Suprapubic skin (tissue), 4 donors: ENCODE measurements around the gene ASL. TPM values are rescaled to one million over a fixed set of nuclear protein-coding genes. Genes with fewer than 3 reads are reported as not detected.
A peak's percentile ranks its signal among the peaks of the same experiment; 100 is the strongest.
"Not testable (repeated sequence)": the region's sequence is repeated elsewhere in the genome, so short reads cannot be mapped to it uniquely, and the experiment has no call there.

ENCODE experiments used
- DNase-seq, 2 donors: peaks; one replicate each; pipeline ENCODE4 v3.0.0-alpha.2; 2019; ENCODE audit warnings: low spot score in 2 of 2
- H3K27ac ChIP-seq: fragments of 200-600 bp; sonication (generic); one replicate; pipeline ENCODE4 v1.5.1; 2019
- H3K27me3 ChIP-seq: fragments of 200-600 bp; sonication (generic); one replicate; pipeline ENCODE4 v1.5.1; 2019
- H3K36me3 ChIP-seq: fragments of 200-600 bp; sonication (generic); one replicate; pipeline ENCODE4 v1.5.1; 2019
- H3K4me1 ChIP-seq: fragments of 200-600 bp; sonication (generic); one replicate; pipeline ENCODE4 v1.5.1; 2019
- H3K4me3 ChIP-seq: fragments of 200-600 bp; sonication (generic); one replicate; pipeline ENCODE4 v1.5.1; 2019; ENCODE audit warnings: mild to moderate bottlenecking
- H3K9me3 ChIP-seq: fragments of 200-600 bp; sonication (generic); one replicate; pipeline ENCODE4 v1.5.1; 2019
- CTCF ChIP-seq, 2 donors: fragments of 200-600 bp in 1 of 2; fragments of 450-650 bp in 1 of 2; sonication (generic) in 1 of 2; IDR thresholded peaks; one replicate each; pipeline ENCODE4 v1.5.1; 2016 to 2019; ENCODE audit warnings: antibody characterized with exemption in 2 of 2, mild to moderate bottlenecking in 1 of 2, moderate library complexity in 1 of 2
- EP300 ChIP-seq: sonication (generic); formaldehyde crosslinking; IDR thresholded peaks from one replicate; pipeline ENCODE4 v1.6.1; 2017; ENCODE audit warnings: antibody characterized with exemption
- POLR2A ChIP-seq, 2 donors: fragments of 450-650 bp; IDR thresholded peaks; one replicate each; pipeline ENCODE4 v1.6.1; 2017; ENCODE audit warnings: antibody characterized with exemption in 2 of 2, mild to moderate bottlenecking in 2 of 2, moderate library complexity in 2 of 2
- POLR2AphosphoS5 ChIP-seq, 3 donors: sonication (generic); formaldehyde crosslinking; IDR thresholded peaks; one replicate each; pipeline ENCODE4 v1.6.1; 2017; ENCODE audit warnings: antibody characterized with exemption in 3 of 3
- WGBS: methylation state at CpG from one replicate; pipeline ENCODE4 v1.1.5; 2018; 5-methylcytosine and 5-hydroxymethylcytosine counted together
- total RNA-seq, 4 donors: library from RNA; depleted of rRNA; stranded (reverse); fragments of >200 nt; gene quantifications; one replicate each; pipeline ENCODE4 v1.1.0, GENCODE V29; 2016

The ASL gene
- total RNA-seq, 4 donors from 2014 or later: 14.3 to 30.8 (median 22.4) TPM

GRCh38 chr7:66105263-66105748 is 29.7 kb downstream of the ASL start:
- no peaks in the 10 kb centered on the region for H3K27me3 ChIP-seq
- WGBS: 97% methylated on average over 5 of the region's 5 CpGs
- TF ChIP-seq POLR2AphosphoS5 (IDR thresholded peaks at IDR 0.05) (no peak), POLR2A (IDR thresholded peaks at IDR 0.05) (no peak), CTCF (IDR thresholded peaks at IDR 0.05) (no peak), EP300 (no peak)
- H3K36me3 ChIP-seq: no peaks in the 10 kb centered on the region
- peaks cover 4% of the 10 kb centered on the region for H3K4me1 ChIP-seq
- no peak for DNase-seq
- no peak overlapping the region for H3K4me3 ChIP-seq
- H3K9me3 ChIP-seq: no peaks in the 10 kb centered on the region
- no peak overlapping the region for H3K27ac ChIP-seq

GRCh38 chr7:66108410-66108809 is 32.8 kb downstream of the ASL start:
- not testable (repeated sequence) for H3K9me3 ChIP-seq, H3K36me3 ChIP-seq, H3K4me1 ChIP-seq, H3K27ac ChIP-seq, H3K27me3 ChIP-seq, DNase-seq, H3K4me3 ChIP-seq
- 84% methylated on average over 5 of the region's 5 CpGs for WGBS

GRCh38 chr7:66110856-66111255 is 35.2 kb downstream of the ASL start:
- Histone ChIP-seq H3K4me1 (peaks cover 12% of the 10 kb centered on the region), H3K27ac (no peak overlapping the region), H3K4me3 (no peak overlapping the region), H3K27me3 (no peaks in the 10 kb centered on the region), H3K36me3 (no peaks in the 10 kb centered on the region), H3K9me3 (no peaks in the 10 kb centered on the region)
- TF ChIP-seq CTCF (IDR thresholded peaks at IDR 0.05): no peak
- DNase-seq: no peak
- 76% methylated on average over 9 of the region's 9 CpGs for WGBS

GRCh38 chr7:66114743-66115649 is 39.4 kb downstream of the ASL start, which contains the start of gene CRCP:
Gene CRCP (plus strand): TSS chr7:66114847. CDS start chr7:66114963, 116 bp downstream.
- Histone ChIP-seq H3K4me1 (peaks cover 47% of the 10 kb centered on the region), H3K36me3 (no peaks in the 10 kb centered on the region), H3K27me3 (no peaks in the 10 kb centered on the region), H3K4me3 (peak within 1 kb of the TSS; percentile 66), H3K27ac (peak within 1 kb of the TSS; percentile 97), H3K9me3 (no peaks in the 10 kb centered on the region)
- DNase-seq: peak; percentile 90 to 91
- WGBS: 1% methylated on average over 37 of the region's 67 CpGs
- TF ChIP-seq CTCF (IDR thresholded peaks at IDR 0.05) (peak in 1 of 2 donors; percentile 26), EP300 (no peak), POLR2A (IDR thresholded peaks at IDR 0.05) (peak in 1 of 2 donors; percentile 29), POLR2AphosphoS5 (IDR thresholded peaks at IDR 0.05) (peak in 1 of 3 donors; percentile 62)

GRCh38 chr7:66116680-66117420 is 41.2 kb downstream of the ASL start:
- H3K9me3 ChIP-seq, H3K36me3 ChIP-seq, DNase-seq, H3K27me3 ChIP-seq, H3K27ac ChIP-seq, H3K4me3 ChIP-seq: not testable (repeated sequence)
- peaks cover 49% of the 10 kb centered on the region for H3K4me1 ChIP-seq
- WGBS: 93% methylated on average over 12 of the region's 12 CpGs

GRCh38 chr7:66118603-66119002 is 43.0 kb downstream of the ASL start:
- H3K4me1 ChIP-seq: peaks cover 63% of the 10 kb centered on the region
- peak overlapping the region; percentile 39 for H3K27ac ChIP-seq

More at GRCh38 chr7:66118603-66119002, 43.0 kb downstream of the ASL start:
- H3K4me3 ChIP-seq: no peak overlapping the region
- peaks cover 8% of the 10 kb centered on the region for H3K36me3 ChIP-seq
- WGBS: 42% methylated on average over 3 of the region's 3 CpGs
- DNase-seq: no peak
- TF ChIP-seq EP300 (no peak), CTCF (IDR thresholded peaks at IDR 0.05) (no peak), POLR2A (IDR thresholded peaks at IDR 0.05) (no peak), POLR2AphosphoS5 (IDR thresholded peaks at IDR 0.05) (no peak)
- no peaks in the 10 kb centered on the region for H3K27me3 ChIP-seq
- no peaks in the 10 kb centered on the region for H3K9me3 ChIP-seq
